Tibial nerve (tissue), 4 donors: Measurements from ENCODE around the gene GLRA1.

ENCODE experiments used
- EP300 ChIP-seq, 2 donors: sonication (generic); formaldehyde crosslinking; IDR thresholded peaks; one replicate each; pipeline ENCODE4 v1.6.1; 2017; ENCODE audit warnings: antibody characterized with exemption in 2 of 2, mild to moderate bottlenecking in 1 of 2
- POLR2A ChIP-seq, 2 donors: fragments of 450-650 bp; IDR thresholded peaks; one replicate each; pipeline ENCODE4 v1.6.1; 2017; ENCODE audit warnings: antibody characterized with exemption in 2 of 2, mild to moderate bottlenecking in 2 of 2, moderate library complexity in 2 of 2
- TF ChIP-seq, protein P1 (sequence below), 5 experiments: fragments of 200-600 bp in 3 of 5; fragments of 450-650 bp in 2 of 5; sonication (generic) in 3 of 5; IDR thresholded peaks; one replicate each; pipeline ENCODE4 v1.5.1; 2016 to 2019; ENCODE audit warnings: antibody characterized with exemption in 5 of 5, mild to moderate bottlenecking in 3 of 5, moderate library complexity in 2 of 5

DNA sequence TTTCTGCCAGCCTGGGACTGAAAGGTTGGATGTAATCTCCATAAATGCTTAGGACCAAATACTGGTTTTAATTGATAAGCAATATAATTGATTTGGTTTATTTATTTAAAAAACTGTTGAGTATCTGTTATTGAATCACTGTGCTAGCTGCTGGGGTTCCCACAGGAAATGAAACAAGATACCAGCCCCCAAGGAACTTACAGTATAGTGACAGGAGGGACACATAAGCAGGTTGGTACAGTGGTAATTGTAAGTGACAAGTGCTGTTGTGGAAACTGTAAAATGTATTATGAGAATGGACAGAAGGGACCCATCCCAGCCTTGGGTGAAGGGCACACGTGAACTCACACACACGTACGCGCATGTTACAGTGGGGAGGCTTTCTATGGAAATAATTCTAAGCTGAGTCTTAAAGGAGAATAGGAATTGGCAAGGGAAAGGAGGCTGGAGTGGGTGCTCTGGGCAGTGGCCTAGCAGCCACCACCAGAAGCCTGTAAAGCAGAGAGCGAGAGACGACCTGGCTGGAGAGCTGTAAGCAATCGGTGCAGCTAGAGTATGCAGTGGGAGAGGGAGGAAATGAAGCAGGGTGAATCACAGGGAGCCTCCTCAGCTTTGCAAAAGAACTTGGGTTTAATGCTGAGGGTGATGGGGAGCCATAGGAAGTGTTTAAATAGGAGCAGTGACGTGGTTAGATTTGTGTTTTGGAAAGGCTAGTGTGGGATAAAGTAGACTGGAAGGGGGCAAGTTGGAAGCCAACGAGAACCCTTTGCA is 39.3 kb downstream of the GLRA1 start:
- TF ChIP-seq POLR2A (IDR thresholded peaks at IDR 0.05) = no peak
- TF ChIP-seq, protein P1, sequence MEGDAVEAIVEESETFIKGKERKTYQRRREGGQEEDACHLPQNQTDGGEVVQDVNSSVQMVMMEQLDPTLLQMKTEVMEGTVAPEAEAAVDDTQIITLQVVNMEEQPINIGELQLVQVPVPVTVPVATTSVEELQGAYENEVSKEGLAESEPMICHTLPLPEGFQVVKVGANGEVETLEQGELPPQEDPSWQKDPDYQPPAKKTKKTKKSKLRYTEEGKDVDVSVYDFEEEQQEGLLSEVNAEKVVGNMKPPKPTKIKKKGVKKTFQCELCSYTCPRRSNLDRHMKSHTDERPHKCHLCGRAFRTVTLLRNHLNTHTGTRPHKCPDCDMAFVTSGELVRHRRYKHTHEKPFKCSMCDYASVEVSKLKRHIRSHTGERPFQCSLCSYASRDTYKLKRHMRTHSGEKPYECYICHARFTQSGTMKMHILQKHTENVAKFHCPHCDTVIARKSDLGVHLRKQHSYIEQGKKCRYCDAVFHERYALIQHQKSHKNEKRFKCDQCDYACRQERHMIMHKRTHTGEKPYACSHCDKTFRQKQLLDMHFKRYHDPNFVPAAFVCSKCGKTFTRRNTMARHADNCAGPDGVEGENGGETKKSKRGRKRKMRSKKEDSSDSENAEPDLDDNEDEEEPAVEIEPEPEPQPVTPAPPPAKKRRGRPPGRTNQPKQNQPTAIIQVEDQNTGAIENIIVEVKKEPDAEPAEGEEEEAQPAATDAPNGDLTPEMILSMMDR (IDR thresholded peaks at IDR 0.05) = no peak
- TF ChIP-seq EP300 (IDR thresholded peaks at IDR 0.05) = no peak
